ENCODE data around the gene FOLR2.

- TF ChIP-seq YY1 (IDR thresholded peaks at IDR 0.05; ENCODE audit: insufficient read depth, insufficient read length) (no peak), ZNF274 (IDR thresholded peaks at IDR 0.05; ENCODE audit: low read depth, low read length) (no peak)
These were observed 26.8 kb downstream of the FOLR2 start for GRCh38 chr11:72243173-72244059.

Measured in NT2/D1 (cell line).